Activated T-cell treated with anti-CD3 and anti-CD28 coated beads for 24 hours (primary cell): ENCODE measurements around the gene DCK.
"Not testable (repeated sequence)": the region's sequence is repeated elsewhere in the genome, so short reads cannot be mapped to it uniquely, and the experiment has no call there.

Experiments used
- DNase-seq: peaks from one replicate; pipeline ENCODE4 v3.0.0-alpha.2; 2020; ENCODE audit warnings: low read depth

The DCK gene

GRCh38 chr4:70993181-70994068, at the start of gene DCK:
Gene DCK (plus strand): TSS chr4:70993649. CDS start chr4:70993836, 187 bp downstream.
- DNase-seq = peak; percentile 86

- no peak for DNase-seq
These were observed 48.4 kb upstream of the DCK start for GRCh38 chr4:70945046-70945445.

GRCh38 chr4:70945452-70946055, 47.9 kb upstream of the DCK start:
- DNase-seq = no peak

GRCh38 chr4:70946939-70947338, 46.5 kb upstream of the DCK start:
- no peak for DNase-seq

GRCh38 chr4:70948665-70949260, 44.7 kb upstream of the DCK start:
- no peak for DNase-seq

GRCh38 chr4:70954032-70954431, 39.4 kb upstream of the DCK start:
- DNase-seq = no peak

- no peak for DNase-seq
These were observed 36.8 kb upstream of the DCK start for GRCh38 chr4:70956549-70957210.

- DNase-seq = no peak
These were observed 34.8 kb upstream of the DCK start for GRCh38 chr4:70958681-70959080.

- DNase-seq = no peak
These were observed 24.4 kb upstream of the DCK start for GRCh38 chr4:70969076-70969475.

GRCh38 chr4:70976252-70976651, 17.2 kb upstream of the DCK start:
- no peak for DNase-seq

- DNase-seq = no peak
These were observed 13.9 kb upstream of the DCK start for GRCh38 chr4:70979445-70980008.

GRCh38 chr4:70980196-70980595, 13.3 kb upstream of the DCK start:
- no peak for DNase-seq

GRCh38 chr4:70984106-70984505, 9.3 kb upstream of the DCK start:
- DNase-seq = no peak

GRCh38 chr4:70984589-70984988, 8.9 kb upstream of the DCK start:
- no peak for DNase-seq

- no peak for DNase-seq
These were observed 1.9 kb upstream of the DCK start for GRCh38 chr4:70991596-70991995.

- no peak for DNase-seq
These were observed 1.0 kb upstream of the DCK start for GRCh38 chr4:70992391-70992881.

- DNase-seq = no peak
These were observed 569 bp downstream of the DCK start for GRCh38 chr4:70994069-70994366.

GRCh38 chr4:70994387-70995099, 1.1 kb downstream of the DCK start:
- no peak for DNase-seq

- no peak for DNase-seq
These were observed 2.5 kb downstream of the DCK start for GRCh38 chr4:70996018-70996360.

GRCh38 chr4:70997036-70997435, 3.6 kb downstream of the DCK start:
- no peak for DNase-seq

GRCh38 chr4:70997546-70997945, 4.1 kb downstream of the DCK start:
- DNase-seq = no peak

- not testable (repeated sequence) for DNase-seq
These were observed 6.2 kb downstream of the DCK start for GRCh38 chr4:70999639-71000038.
